Karpas-422 (cell line): Measurements from ENCODE around the gene RPH3AL. TPM values are rescaled to one million over a fixed set of nuclear protein-coding genes. Genes with fewer than 3 reads are reported as not detected.
"Not testable (repeated sequence)": the region's sequence is repeated elsewhere in the genome, so short reads cannot be mapped to it uniquely, and the experiment has no call there.

Source experiments
- DNase-seq: peaks from one replicate; pipeline ENCODE4 v3.0.0-alpha.2; 2015
- H2AFZ ChIP-seq: fragments of 200-600 bp; sonication (generic); 2 replicates; pipeline ENCODE4 v1.6.1; 2014; ENCODE audit warnings: antibody characterized with exemption, low read length, mixed read lengths
- H3K27ac ChIP-seq: fragments of 200-600 bp; sonication (generic); 2 replicates; pipeline ENCODE4 v1.5.1; 2014; ENCODE audit warnings: mild to moderate bottlenecking, low read length, moderate library complexity
- H3K27me3 ChIP-seq: fragments of 200-600 bp; sonication (generic); 2 replicates; pipeline ENCODE4 v1.6.1; 2014; ENCODE audit warnings: low read length, mixed read lengths
- H3K36me3 ChIP-seq: fragments of 200-600 bp; sonication (generic); 2 replicates; pipeline ENCODE4 v1.6.1; 2014; ENCODE audit warnings: low read length, mixed read lengths; ENCODE audit not compliant: insufficient read depth
- H3K4me1 ChIP-seq: fragments of 200-600 bp; sonication (generic); 2 replicates; pipeline ENCODE4 v1.6.1; 2014; ENCODE audit warnings: mild to moderate bottlenecking, low read length, mixed read lengths
- H3K4me2 ChIP-seq: fragments of 200-600 bp; sonication (generic); 2 replicates; pipeline ENCODE4 v1.6.1; 2014; ENCODE audit warnings: low read length, low read depth, mild to moderate bottlenecking; ENCODE audit not compliant: poor library complexity, severe bottlenecking
- H3K4me3 ChIP-seq: fragments of 200-600 bp; sonication (generic); 2 replicates; pipeline ENCODE4 v1.5.1; 2014; ENCODE audit warnings: mild to moderate bottlenecking, antibody characterized with exemption, low read length, mixed read lengths
- H3K79me2 ChIP-seq: fragments of 200-600 bp; sonication (generic); 2 replicates; pipeline ENCODE4 v1.6.1; 2014; ENCODE audit warnings: mild to moderate bottlenecking, low read length, mixed read lengths
- H3K9ac ChIP-seq: fragments of 200-600 bp; sonication (generic); 2 replicates; pipeline ENCODE4 v1.6.0; 2014; ENCODE audit warnings: low read length
- H3K9me2 ChIP-seq: fragments of 200-600 bp; sonication (generic), shearing (Covaris generic); replicated peaks from 2 replicates; pipeline ENCODE4 v1.6.0; 2014; ENCODE audit warnings: mild to moderate bottlenecking, low read length, moderate library complexity; ENCODE audit not compliant: insufficient read depth
- H3K9me3 ChIP-seq: fragments of 300-700, 200-600 bp; sonication (generic); 2 replicates; pipeline ENCODE4 v1.6.1; 2014; ENCODE audit warnings: low read length, mixed read lengths
- H4K20me1 ChIP-seq: fragments of 200-600 bp; sonication (generic); 2 replicates; pipeline ENCODE4 v1.6.1; 2014; ENCODE audit warnings: mild to moderate bottlenecking, antibody characterized with exemption, low read length, low read depth; ENCODE audit not compliant: insufficient read depth
- total RNA-seq: library from RNA; depleted of rRNA; stranded (reverse); fragments of >200 nt; shearing (Covaris generic); gene quantifications from 2 replicates; pipeline ENCODE4 v1.2.3, GENCODE V29; 2014; ENCODE audit warnings: low replicate concordance

Gene RPH3AL
- total RNA-seq, 1 experiment from 2014 or later: not detected

- Histone ChIP-seq H3K9ac (no peak overlapping the region), H4K20me1 (no peaks in the 10 kb centered on the region)
Measured at GRCh38 chr17:372157-373152, 19.8 kb upstream of the RPH3AL start.

GRCh38 chr17:371583-371982, 19.0 kb upstream of the RPH3AL start:
- H3K9me2 ChIP-seq: no peaks in the 10 kb centered on the region
- H3K27ac ChIP-seq: no peak overlapping the region
- H3K4me3 ChIP-seq: no peak overlapping the region
- H3K36me3 ChIP-seq: no peaks in the 10 kb centered on the region
- no peak overlapping the region for H2AFZ ChIP-seq
- no peaks in the 10 kb centered on the region for H3K4me1 ChIP-seq
- H3K9ac ChIP-seq: no peak overlapping the region
- H3K9me3 ChIP-seq: no peaks in the 10 kb centered on the region
- no peaks in the 10 kb centered on the region for H3K27me3 ChIP-seq
- H4K20me1 ChIP-seq: no peaks in the 10 kb centered on the region
- no peaks in the 10 kb centered on the region for H3K79me2 ChIP-seq
- H3K4me2 ChIP-seq: no peak overlapping the region
- DNase-seq: no peak

More at GRCh38 chr17:372157-373152, 19.8 kb upstream of the RPH3AL start:
- H3K9me3 ChIP-seq: no peaks in the 10 kb centered on the region
- no peak for DNase-seq
- H3K27ac ChIP-seq: no peak overlapping the region
- no peaks in the 10 kb centered on the region for H3K79me2 ChIP-seq
- no peak overlapping the region for H3K4me3 ChIP-seq
- no peaks in the 10 kb centered on the region for H3K36me3 ChIP-seq
- no peaks in the 10 kb centered on the region for H3K9me2 ChIP-seq
- H3K4me2 ChIP-seq: no peak overlapping the region
- no peaks in the 10 kb centered on the region for H3K27me3 ChIP-seq
- no peaks in the 10 kb centered on the region for H3K4me1 ChIP-seq
- no peak overlapping the region for H2AFZ ChIP-seq

- H2AFZ ChIP-seq, H3K4me2 ChIP-seq, H3K27ac ChIP-seq, H3K4me1 ChIP-seq, H3K9ac ChIP-seq, H3K9me3 ChIP-seq, H3K4me3 ChIP-seq, H3K36me3 ChIP-seq, H4K20me1 ChIP-seq, DNase-seq, H3K9me2 ChIP-seq, H3K79me2 ChIP-seq, H3K27me3 ChIP-seq: not testable (repeated sequence)
Measured at GRCh38 chr17:367656-368055, 15.0 kb upstream of the RPH3AL start.

- not testable (repeated sequence) for H3K27ac ChIP-seq
Measured at GRCh38 chr17:366657-367615, 14.3 kb upstream of the RPH3AL start.

GRCh38 chr17:364766-365165, 12.2 kb upstream of the RPH3AL start:
- Histone ChIP-seq H3K27ac (no peak overlapping the region), H2AFZ (no peak overlapping the region), H3K36me3 (no peaks in the 10 kb centered on the region), H3K27me3 (no peaks in the 10 kb centered on the region), H3K9me2 (no peaks in the 10 kb centered on the region), H3K79me2 (no peaks in the 10 kb centered on the region), H3K4me2 (no peak overlapping the region), H3K9me3 (no peaks in the 10 kb centered on the region), H4K20me1 (no peaks in the 10 kb centered on the region), H3K4me1 (no peaks in the 10 kb centered on the region), H3K4me3 (no peak overlapping the region), H3K9ac (no peak overlapping the region)
- no peak for DNase-seq

More at GRCh38 chr17:366657-367615, 14.3 kb upstream of the RPH3AL start:
- not testable (repeated sequence) for H3K4me3 ChIP-seq, H3K9ac ChIP-seq, H3K36me3 ChIP-seq, H3K9me3 ChIP-seq, H3K4me2 ChIP-seq, DNase-seq, H2AFZ ChIP-seq, H3K79me2 ChIP-seq, H3K27me3 ChIP-seq, H3K4me1 ChIP-seq, H4K20me1 ChIP-seq, H3K9me2 ChIP-seq

GRCh38 chr17:364308-364707, 11.7 kb upstream of the RPH3AL start:
- no peaks in the 10 kb centered on the region for H3K27me3 ChIP-seq
- no peaks in the 10 kb centered on the region for H3K9me3 ChIP-seq
- no peak overlapping the region for H3K27ac ChIP-seq
- H3K79me2 ChIP-seq: no peaks in the 10 kb centered on the region
- no peak overlapping the region for H3K4me3 ChIP-seq
- H3K36me3 ChIP-seq: no peaks in the 10 kb centered on the region
- H3K9ac ChIP-seq: no peak overlapping the region
- no peaks in the 10 kb centered on the region for H3K4me1 ChIP-seq
- no peak overlapping the region for H3K4me2 ChIP-seq
- H4K20me1 ChIP-seq: no peaks in the 10 kb centered on the region
- no peak for DNase-seq
- H3K9me2 ChIP-seq: no peaks in the 10 kb centered on the region
- H2AFZ ChIP-seq: no peak overlapping the region

GRCh38 chr17:362721-363120, 10.1 kb upstream of the RPH3AL start:
- Histone ChIP-seq H3K79me2 (no peaks in the 10 kb centered on the region), H3K27ac (no peak overlapping the region), H3K27me3 (no peaks in the 10 kb centered on the region), H3K4me2 (no peak overlapping the region), H3K9me2 (no peaks in the 10 kb centered on the region), H3K9ac (no peak overlapping the region), H2AFZ (no peak overlapping the region), H3K36me3 (no peaks in the 10 kb centered on the region), H3K4me3 (no peak overlapping the region), H3K4me1 (no peaks in the 10 kb centered on the region), H3K9me3 (no peaks in the 10 kb centered on the region), H4K20me1 (no peaks in the 10 kb centered on the region)
- DNase-seq: no peak
